HG03521 (cell line): ENCODE data around the gene ZNF283.

Experiments used
- ATAC-seq: cut with Tn5 transposase; IDR thresholded peaks from one replicate; pipeline ENCODE4 v1.9.1; 2021; ENCODE audit warnings: mild to moderate bottlenecking, moderate library complexity; ENCODE audit not compliant: unreplicated experiment

ZNF283 gene

GRCh38 chr19:43826787-43827754 is at the start of gene ZNF283:
Gene ZNF283 (plus strand): TSS chr19:43827321. CDS start chr19:43833505, 6,184 bp downstream.
- ATAC-seq: peak; percentile 88

- ATAC-seq: no peak
Measured at GRCh38 chr19:43778651-43779050, 48.5 kb upstream of the ZNF283 start.

GRCh38 chr19:43779147-43779819 is 47.8 kb upstream of the ZNF283 start:
- no peak for ATAC-seq

- no peak for ATAC-seq
Measured at GRCh38 chr19:43779820-43780219, 47.3 kb upstream of the ZNF283 start.

- no peak for ATAC-seq
Measured at GRCh38 chr19:43780706-43781525, 46.2 kb upstream of the ZNF283 start, which contains the start of gene KCNN4. Gene KCNN4 (minus strand): TSS chr19:43780973. CDS start chr19:43780861, 112 bp downstream.

GRCh38 chr19:43781630-43782310 is 45.4 kb upstream of the ZNF283 start:
- no peak for ATAC-seq

GRCh38 chr19:43782311-43782660 is 44.8 kb upstream of the ZNF283 start:
- no peak for ATAC-seq

- no peak for ATAC-seq
Measured at GRCh38 chr19:43782689-43783231, 44.4 kb upstream of the ZNF283 start.

- ATAC-seq: no peak
Measured at GRCh38 chr19:43783636-43784035, 43.5 kb upstream of the ZNF283 start.

GRCh38 chr19:43784241-43784980 is 42.7 kb upstream of the ZNF283 start:
- ATAC-seq: no peak

- ATAC-seq: peak; percentile 49
Measured at GRCh38 chr19:43784981-43785808, 41.9 kb upstream of the ZNF283 start.

GRCh38 chr19:43786665-43787064 is 40.5 kb upstream of the ZNF283 start:
- no peak for ATAC-seq

GRCh38 chr19:43789029-43789428 is 38.1 kb upstream of the ZNF283 start:
- no peak for ATAC-seq

- ATAC-seq: no peak
Measured at GRCh38 chr19:43790587-43790986, 36.5 kb upstream of the ZNF283 start.

GRCh38 chr19:43797118-43797517 is 30.0 kb upstream of the ZNF283 start:
- no peak for ATAC-seq

GRCh38 chr19:43797556-43797955 is 29.6 kb upstream of the ZNF283 start:
- ATAC-seq: no peak

GRCh38 chr19:43798026-43798545 is 29.0 kb upstream of the ZNF283 start:
- no peak for ATAC-seq
